Left ventricle myocardium superior (tissue), 1 donor: ENCODE data around the gene SLC35D1. TPM values are rescaled to one million over a fixed set of nuclear protein-coding genes. Genes with fewer than 3 reads are reported as not detected.
"Not testable (repeated sequence)": the region's sequence is repeated elsewhere in the genome, so short reads cannot be mapped to it uniquely, and the experiment has no call there.

Experiments used
- ATAC-seq: fragments of 200-7000 bp; cut with Tn5 transposase; one replicate; pipeline ENCODE4 v1.9.1; 2020; ENCODE audit warnings: mild to moderate bottlenecking, moderate library complexity
- DNase-seq: peaks from one replicate; pipeline ENCODE4 v3.0.0-alpha.2; 2020
- intact Hi-C: fragments of 100-400 bp; cut with micrococcal nuclease; formaldehyde crosslinking; loops from one replicate; pipeline ENCODE4 v1.11.0; 2022
- long read RNA-seq: library from polyadenylated mRNA; unstranded; transcript quantifications from one replicate; pipeline ENCODE4 v2.0.0, GENCODE V29; 2021
- total RNA-seq: library from RNA; stranded (reverse); fragmentation: NEBNext Ultra II Directional; extraction: Animal tissue kit (Norgen Biotek cat#: 25700); gene quantifications from one replicate; pipeline ENCODE4 v1.2.1, GENCODE V29; 2021
- donor health status: DM: no; HTN: yes; CAD: no; lungs with severe emphysema.

SLC35D1 gene
- total RNA-seq = 2.7 TPM
- long read RNA-seq, partial matches to known transcripts = 0 of 2 reads
- long read RNA-seq, other reads (novel, unspliced or antisense) = 2 of 2 reads

DNA sequence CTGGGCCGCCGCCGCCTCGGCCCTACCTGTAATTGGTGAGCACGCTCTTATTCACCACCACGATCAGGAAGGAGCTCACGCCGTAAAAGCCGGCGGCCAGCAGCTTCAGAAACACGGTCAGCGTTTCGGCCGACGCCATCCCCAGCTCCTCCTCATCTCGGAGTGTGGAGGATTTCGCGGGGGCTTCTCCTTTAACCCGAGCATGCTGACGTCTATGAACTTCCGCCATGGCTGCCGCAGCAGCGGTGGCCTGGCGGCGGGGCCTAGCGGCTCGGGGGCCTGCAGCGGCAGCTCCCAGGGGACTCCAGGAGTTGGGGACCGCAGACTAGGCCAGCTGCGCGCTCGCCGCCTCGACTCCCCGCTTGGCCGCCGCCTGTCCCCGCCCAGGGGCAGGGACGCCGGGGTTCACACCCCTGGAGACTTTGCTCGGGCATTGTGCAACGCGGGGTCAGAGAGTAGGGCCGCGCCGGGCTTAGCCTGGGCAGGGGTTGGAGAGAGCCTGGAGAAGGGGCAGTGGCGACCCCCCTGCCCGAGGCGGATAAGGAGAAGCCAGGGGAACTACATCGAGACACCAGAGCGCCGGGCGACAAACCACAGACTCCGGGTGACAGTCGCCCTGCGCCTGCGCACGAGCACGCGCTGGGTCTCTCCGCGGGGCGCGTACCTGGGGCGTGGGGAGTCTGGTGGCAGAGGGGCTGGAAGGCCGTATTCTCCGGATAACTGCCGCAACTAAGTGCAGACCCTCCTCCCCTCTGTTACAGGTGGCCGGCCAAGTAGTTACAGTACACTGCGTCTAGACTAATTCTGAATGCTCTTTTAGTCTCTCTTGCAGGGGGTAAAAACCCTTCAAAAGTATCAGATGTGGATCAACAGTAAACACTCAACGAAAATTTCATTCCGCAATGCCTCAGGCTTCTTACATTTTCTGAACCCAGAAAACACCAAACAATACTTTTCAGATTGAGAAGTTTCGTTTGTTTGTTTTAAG, at the start of gene SLC35D1:
Gene SLC35D1 (minus strand): TSS at position 364 of the 988 bp plus-strand sequence. CDS start 135 bp downstream, at position 229.
- intact Hi-C loops = no loop called here
- DNase-seq (peak; percentile 80), ATAC-seq (peak; percentile 88)

DNA sequence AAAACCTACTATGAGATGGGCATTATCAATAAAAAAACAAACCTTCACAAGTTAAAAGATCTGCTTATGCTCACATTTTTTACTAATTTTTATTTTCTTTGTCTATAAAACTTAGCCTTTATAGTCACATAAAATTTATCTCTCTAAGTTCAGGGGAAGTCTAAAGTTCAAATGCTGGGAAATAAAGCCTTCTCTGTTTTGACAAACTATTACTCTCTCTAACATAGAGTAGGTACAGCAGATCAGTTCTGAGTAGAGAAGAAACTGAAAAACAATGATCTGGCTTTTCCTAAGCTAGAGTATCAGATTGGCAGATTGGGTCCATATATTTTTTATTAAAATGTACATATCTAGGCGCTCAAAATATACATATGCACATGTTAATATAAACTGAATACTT, 49.6 kb upstream of the SLC35D1 start:
- ATAC-seq = no peak
- no peak for DNase-seq
- intact Hi-C loops = no loop called here

DNA sequence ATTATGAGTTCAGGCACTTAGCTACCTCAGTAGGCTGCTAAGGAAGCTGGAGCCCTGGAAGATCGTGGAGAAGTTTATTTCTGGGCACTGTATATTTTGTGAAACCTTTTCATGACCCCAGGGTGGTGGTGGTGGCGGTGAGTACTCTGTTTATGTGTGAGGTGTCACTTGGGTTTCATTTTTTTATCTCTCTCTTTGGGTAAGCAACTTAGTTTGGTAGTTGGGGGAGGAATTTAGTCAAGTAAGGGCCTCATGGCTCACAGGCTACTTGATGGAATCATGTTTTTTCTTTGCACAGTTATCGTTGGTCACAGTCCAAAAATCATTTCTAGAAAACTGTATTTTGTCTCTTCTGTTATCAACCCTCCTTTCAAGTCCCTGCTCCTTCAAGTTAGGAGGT, 46.9 kb upstream of the SLC35D1 start:
- intact Hi-C loops = no loop called here
- no peak for ATAC-seq
- no peak for DNase-seq

DNA sequence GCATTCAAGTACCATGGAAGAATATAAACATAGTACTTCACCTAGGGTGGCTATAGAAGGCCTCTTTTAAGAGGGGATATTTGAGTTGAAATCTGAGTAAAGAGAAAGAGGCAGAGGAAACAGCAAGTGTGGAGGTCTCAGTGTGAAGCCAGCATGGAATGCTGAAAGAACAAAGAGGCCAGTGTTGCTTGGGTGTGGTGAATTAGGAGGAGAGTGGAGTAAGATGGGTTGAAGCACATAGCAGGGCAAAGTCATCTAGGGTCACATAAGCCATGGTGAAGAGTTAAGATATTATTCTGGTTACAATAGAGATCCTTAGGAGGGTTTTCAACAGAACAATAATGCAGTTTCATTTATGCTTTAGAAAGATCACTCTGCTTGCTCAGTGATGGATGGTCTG, 43.4 kb upstream of the SLC35D1 start:
- intact Hi-C loops = no loop called here
- no peak for DNase-seq
- no peak for ATAC-seq

DNA sequence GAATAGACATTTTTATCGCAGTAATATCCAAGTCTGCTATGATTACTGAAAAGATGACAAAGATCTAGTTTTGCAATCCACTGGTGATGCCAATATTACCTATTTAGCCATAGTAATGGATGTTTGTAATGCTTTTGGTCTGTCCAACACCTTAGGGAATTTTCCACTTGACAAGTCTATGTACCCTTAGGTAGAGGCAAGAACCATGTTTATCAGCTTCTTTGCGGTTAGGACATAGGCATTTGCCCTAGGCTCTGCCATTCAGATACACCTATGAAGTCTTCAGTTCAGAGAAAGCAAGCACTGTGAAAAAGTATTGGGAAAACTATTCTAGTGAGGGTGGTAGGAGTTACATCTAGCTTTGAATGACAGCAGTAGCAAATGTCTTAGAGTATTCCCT, 40.2 kb upstream of the SLC35D1 start:
- ATAC-seq (no peak), DNase-seq (no peak)
- intact Hi-C loops = no loop called here

DNA sequence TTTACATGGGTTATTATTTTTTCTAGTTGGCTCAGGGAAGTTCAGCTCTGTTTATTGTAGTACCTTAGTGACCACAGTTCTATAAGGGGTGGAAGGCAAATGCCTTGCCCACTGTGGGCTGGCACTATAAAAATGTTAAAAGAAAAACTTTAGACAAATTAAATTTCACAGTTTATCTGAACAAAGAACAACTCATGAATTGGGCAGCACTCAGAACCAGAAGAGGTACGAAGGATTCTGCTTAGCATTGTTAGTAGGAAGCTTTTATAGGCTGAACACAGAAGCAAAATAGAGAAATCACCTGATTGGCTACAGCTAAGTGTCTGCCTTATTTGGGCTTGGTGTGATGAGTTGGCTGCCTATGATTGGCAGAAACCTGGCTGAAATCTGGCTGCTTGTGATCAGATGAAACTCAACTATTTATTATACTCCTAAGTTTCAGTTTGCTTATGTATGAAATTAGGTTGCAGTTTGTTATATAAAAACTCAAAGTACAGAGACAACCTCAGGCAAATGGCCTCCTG, 35.8 kb upstream of the SLC35D1 start:
- DNase-seq = no peak
- intact Hi-C loops = no loop called here
- no peak for ATAC-seq

DNA sequence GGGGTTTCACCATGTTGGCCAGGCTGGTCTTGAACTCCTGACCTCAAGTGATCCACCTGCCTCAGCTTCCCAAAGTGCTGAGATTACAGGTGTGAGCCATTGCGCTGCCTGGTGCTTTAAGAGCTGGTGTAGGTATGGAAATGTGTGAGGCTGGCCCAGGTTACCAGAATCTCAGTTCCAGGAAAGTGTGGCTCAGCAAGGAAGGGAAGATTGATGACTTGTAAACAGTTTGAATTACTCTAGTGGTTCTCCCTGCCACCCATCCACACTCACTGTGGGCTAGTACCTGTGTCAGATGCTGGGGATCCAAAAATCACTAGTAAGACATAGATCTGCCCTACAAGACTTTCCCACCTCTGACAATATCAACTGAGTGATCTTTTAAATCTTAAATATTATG, 34.5 kb upstream of the SLC35D1 start:
- intact Hi-C loops = no loop called here
- ATAC-seq = no peak

DNA sequence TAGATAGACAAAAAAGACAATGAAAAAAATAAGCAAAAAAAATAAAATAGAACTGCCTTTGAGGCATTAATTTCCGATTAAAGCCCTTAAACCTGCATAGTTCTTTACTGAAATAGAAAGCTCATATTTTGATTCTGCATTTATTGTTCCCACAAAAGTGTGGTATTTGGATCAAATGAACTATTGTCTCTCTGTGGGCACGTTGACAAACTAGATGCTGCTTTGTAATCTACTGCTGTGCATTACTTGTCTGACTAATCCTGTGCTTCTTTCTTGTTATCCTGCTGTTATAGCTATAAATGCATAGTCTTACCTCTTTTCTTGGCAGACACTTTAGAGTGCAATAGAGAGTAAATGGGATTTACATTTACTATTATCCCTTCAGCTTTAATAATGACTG, 31.4 kb upstream of the SLC35D1 start:
- intact Hi-C loops = no loop called here
- no peak for ATAC-seq
- DNase-seq = no peak

More for the DNA sequence above, 34.5 kb upstream of the SLC35D1 start:
- no peak for DNase-seq

DNA sequence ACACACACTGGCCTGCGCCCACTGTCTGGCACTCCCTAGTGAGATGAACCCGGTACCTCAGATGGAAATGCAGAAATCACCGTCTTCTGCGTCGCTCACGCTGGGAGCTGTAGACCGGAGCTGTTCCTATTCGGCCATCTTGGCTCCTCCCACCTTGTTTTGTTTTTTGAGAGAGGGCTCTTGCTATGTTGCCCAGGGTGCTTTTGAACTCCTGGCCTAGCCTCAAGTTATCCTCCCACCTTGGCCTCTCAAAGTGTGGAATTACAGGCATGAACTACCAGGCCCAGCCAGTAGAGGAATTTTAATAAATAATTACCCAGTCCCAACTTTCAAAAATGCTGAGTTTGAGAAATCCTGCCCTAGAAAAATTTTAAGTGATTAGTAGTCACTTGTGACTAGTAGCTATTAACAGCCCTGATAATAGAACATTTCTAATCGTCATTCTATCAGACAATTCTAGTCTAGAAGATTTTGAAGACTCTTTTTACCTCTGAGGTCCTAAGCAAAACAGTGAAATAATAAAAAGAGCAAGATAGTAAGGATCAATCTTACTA, 30.9 kb upstream of the SLC35D1 start:
- no peak for DNase-seq
- intact Hi-C loops = no loop called here
- ATAC-seq = no peak

DNA sequence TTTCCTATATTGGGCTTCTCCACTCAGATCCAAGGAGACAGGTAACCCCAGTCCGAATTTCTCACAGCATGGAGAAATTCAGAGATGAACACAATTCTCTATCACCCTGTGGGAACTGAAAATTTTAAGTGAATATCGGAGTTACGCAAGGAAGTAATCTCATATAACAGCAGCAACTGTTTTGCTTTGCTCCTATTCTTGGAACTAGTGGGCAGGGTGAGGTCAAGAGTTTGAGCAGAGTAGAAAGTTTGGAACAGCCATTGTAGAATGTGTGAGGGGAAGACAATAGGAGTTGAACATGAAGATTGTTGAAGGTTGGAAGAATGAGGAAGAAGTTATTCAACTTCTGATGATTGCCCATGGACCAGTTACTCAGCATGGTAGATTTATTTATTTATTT, 24.3 kb upstream of the SLC35D1 start:
- no peak for DNase-seq
- ATAC-seq = no peak
- intact Hi-C loops = no loop called here

DNA sequence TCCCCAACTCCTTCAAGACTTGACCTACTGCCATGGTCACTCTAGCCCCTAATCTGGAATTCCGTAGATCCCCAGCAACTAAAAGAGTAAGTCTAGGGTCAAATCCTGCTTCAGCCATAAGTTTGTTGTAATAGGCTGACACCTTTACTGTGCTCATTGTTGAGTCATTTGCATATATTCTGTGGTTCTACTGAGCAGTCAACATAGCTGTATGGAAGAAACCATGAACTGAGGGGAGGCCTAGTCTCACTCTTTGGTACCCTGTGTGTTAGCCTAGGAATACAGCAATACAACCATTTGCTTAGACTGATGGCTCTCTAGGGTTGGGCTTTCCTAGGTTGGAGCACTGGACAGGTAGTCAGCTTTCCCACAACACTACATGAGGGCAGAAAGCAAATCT, 23.6 kb upstream of the SLC35D1 start:
- no peak for DNase-seq
- intact Hi-C loops = no loop called here

DNA sequence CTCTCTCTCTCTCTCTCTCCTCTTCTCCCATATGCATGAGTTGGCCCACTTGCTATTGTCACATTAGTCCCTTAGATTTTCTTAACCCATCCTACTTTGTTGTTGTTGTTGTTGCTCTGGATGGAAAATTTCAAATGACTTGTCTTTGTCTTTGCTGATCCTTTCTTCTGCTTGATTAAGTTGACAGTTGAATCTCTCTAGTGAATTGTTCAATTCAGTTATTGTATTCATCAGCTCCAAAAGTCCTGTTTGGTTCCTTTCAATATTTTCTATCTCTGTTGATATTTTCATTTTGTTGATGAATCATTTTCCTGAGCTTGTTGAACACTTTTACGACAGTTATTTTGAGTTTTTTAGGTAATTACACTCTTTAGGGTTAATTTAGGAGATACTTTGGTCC, 18.8 kb upstream of the SLC35D1 start:
- no peak for ATAC-seq
- intact Hi-C loops = no loop called here
- DNase-seq = no peak

More for the DNA sequence above, 23.6 kb upstream of the SLC35D1 start:
- ATAC-seq = no peak

DNA sequence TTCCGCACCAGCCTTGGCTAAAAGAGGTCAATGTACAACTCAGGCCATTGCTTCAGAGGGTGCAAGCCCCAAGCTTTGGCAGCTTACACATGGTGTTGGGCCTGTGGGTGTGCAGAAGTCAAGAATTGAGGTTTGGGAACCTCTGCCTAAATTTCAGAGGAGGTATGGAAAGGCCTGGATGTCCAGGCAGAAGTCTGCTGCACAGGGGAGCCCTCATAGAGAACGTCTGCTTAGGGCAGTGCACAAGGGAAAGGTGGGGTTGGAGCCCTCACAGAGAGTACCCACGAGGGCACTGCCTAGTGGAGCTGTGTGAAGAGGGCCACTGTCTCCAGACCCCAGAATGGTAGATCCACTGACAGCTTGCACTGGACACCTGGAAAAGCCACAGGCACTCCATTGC, 13.7 kb upstream of the SLC35D1 start:
- intact Hi-C loops, ATAC-seq, DNase-seq: not testable (repeated sequence)

DNA sequence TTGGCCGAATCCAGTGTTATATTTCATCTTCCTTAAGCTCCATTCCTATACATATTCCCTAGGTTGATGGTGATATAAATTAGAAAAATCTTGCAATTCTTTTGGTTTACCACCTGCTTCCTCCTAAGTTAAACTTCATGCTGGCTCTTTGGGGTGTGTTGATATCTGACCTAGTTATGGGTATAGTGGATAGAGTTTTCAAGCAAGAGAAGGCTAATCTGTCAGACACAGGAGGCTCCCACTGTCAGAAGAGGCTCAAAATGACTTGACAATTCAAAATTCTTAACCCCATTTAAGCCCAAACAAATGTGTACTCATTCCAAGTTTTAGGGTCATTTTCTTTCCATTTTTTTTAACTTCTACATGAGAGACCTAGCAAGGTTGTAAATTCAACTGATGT, 8.5 kb upstream of the SLC35D1 start:
- DNase-seq (no peak), ATAC-seq (no peak)
- intact Hi-C loops = no loop called here

DNA sequence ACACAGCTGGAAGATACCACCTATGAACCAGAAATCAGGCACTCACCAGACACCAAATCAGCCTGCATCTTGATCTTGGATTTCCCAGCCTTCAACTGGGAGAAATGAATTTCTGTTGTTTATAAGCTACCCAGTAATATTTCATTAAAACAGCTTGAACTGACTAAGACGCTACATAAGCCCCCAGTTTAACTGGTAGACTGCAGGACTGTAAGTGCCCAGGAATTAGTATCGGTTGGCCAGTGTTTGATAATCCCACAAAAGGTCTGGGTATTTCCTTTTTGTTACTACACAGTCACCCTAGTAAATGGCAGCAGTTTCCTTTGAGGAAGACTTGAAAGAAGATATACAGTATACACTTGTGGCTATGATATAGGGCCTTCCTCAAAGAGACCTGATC, 7.3 kb upstream of the SLC35D1 start:
- no peak for DNase-seq
- no peak for ATAC-seq
- intact Hi-C loops = no loop called here

DNA sequence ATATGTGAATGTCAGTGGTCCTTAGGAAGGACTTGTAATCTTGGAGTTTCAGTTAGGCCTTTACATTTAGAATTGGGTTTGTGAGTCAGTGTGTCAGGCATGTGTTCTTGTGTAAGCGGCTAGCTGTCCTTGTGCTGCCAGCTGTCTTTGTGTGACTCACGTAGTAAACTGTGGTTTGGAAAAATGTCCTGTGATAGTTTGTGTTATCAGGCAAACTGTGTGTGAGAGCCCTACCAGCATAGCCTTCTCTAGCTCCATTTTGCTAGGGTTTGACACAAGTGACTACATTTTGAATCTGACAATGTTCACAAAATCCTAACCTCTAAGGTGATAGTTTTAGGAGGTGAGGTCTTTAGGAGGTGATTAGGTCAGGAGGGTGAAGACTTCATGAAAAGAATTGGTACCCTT, 6.9 kb upstream of the SLC35D1 start:
- ATAC-seq (no peak), DNase-seq (no peak)
- intact Hi-C loops = no loop called here

DNA sequence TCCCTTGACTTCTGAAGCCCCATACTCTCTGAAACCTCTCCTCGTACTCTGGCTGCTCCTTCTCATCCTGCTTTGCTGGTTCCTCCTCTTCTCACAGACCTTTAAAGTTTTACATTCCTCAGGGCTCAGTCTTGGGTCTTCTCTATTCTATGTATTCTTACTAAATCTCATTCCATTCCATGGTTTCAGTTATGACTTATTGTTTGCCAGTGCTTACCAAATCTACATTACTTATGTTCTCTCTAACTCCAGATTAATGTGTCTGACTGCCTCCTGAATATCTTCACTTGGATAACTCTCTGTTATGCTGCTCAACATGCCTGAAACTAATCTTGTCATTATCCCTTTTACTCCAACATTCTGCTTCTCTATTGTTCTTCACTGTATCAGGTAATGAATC, 5.4 kb upstream of the SLC35D1 start:
- ATAC-seq (no peak), DNase-seq (no peak)
- intact Hi-C loops = no loop called here

DNA sequence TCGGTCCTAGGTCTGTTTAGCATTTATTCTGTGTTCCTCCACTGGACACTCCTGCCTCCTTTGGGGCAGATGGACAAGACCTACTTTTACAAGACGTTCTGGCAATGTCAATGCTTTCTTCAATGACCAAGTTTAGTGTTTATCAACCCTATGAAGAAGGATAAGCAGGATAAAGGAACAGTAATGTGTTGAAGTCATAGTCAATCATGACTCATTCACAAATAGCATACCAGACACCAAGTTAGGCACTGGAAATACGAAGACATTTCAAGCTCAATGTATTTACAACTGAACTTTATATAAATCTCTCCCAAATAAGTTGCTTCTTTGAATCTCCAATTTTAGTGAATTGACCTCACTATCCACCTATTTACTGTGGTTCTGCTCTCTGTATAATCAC, 4.8 kb upstream of the SLC35D1 start:
- intact Hi-C loops = no loop called here
- ATAC-seq = no peak
- DNase-seq = no peak

DNA sequence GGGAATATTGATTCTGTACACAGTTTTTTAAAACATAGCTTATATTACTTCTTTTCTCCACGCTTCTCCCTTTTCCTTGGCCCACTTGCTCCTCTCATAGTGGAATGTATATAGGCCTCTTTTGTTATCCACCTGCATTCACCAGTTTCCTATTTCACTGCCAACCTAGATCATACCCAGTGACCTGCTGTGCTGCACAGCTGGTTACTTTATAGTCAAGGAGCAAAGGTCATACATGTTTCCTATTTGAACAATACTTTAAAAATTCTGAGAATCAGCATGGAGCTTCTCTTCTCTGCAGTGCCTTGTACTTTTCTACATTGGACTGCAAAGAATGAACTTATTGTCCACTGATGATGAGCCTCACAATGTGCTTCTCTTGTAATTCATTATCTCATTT, 4.3 kb upstream of the SLC35D1 start:
- ATAC-seq (no peak), DNase-seq (no peak)
- intact Hi-C loops = no loop called here

DNA sequence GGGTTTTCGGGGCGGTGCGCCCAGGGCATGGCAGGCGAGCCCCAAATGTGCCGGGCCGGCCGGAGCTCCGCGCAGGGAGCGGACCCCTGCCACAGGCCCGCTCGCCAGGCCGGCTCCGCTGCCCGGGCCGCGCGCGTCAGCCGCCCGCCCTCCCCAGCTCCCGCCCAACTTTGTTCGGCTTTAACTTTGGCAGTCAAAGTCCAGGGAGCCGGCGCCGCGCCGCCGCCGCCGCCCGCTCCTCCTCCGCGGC, 488 bp downstream of the SLC35D1 start:
- peak; percentile 80 for DNase-seq
- ATAC-seq = peak; percentile 91
- intact Hi-C loops = no loop called here
